Panc1 (cell line): ENCODE data around the gene RETREG3. TPM values are rescaled to one million over a fixed set of nuclear protein-coding genes. Genes with fewer than 3 reads are reported as not detected.
A peak's percentile ranks its signal among the peaks of the same experiment; 100 is the strongest.

Source experiments
- ATAC-seq: fragments of 200-7000 bp; cut with Tn5 transposase; 2 replicates; pipeline ENCODE4 v1.9.1; 2020; ENCODE audit warnings: mild to moderate bottlenecking, moderate library complexity
- BruUV-seq: library from RNA; stranded (reverse); fragments of 400-500 nt; replicated peaks from 2 replicates; lab custom pipeline; 2021; lab: Mats Ljungman, UMichigan
- CTCF ChIA-PET: fragments of 300-600 bp; sonication (Branson Sonifier 250); formaldehyde crosslinking; loops from one replicate; lab custom pipeline; 2022; ENCODE audit warnings: antibody characterized with exemption; lab: Charles Lee
- POLR2A ChIA-PET: fragments of 300-600 bp; sonication (Branson Sonifier 250); formaldehyde crosslinking; loops from one replicate; lab custom pipeline; 2022; ENCODE audit warnings: antibody characterized with exemption; lab: Charles Lee
- DNase-seq: peaks from one replicate; pipeline ENCODE4 v3.0.0-alpha.2; 2010; ENCODE audit warnings: low read depth, low spot score
- H3K27ac ChIP-seq: 2 replicates; pipeline ENCODE4 v1.5.1; 2011; ENCODE audit warnings: mild to moderate bottlenecking, low read length, inconsistent platforms
- H3K27me3 ChIP-seq: fragments of 200-500 bp; sonication (Bioruptor generic); 2 replicates; pipeline ENCODE4 v1.6.0; 2014; ENCODE audit warnings: low read length, inconsistent platforms; ENCODE audit not compliant: control insufficient read depth, insufficient read depth
- H3K36me3 ChIP-seq: fragments of 200-500 bp; sonication (Bioruptor generic); 2 replicates; pipeline ENCODE4 v1.5.1; 2014; ENCODE audit warnings: inconsistent platforms, mild to moderate bottlenecking, low read length, moderate library complexity; ENCODE audit not compliant: control insufficient read depth, insufficient read depth
- H3K4me1 ChIP-seq: 2 replicates; pipeline ENCODE4 v1.5.1; 2011; ENCODE audit warnings: inconsistent platforms, mild to moderate bottlenecking, low read length, moderate library complexity; ENCODE audit not compliant: control insufficient read depth, insufficient read depth
- H3K4me3 ChIP-seq, 2 experiments: 2 replicates each; pipeline ENCODE4 v1.5.1; 2011 to 2012; ENCODE audit warnings: low read depth in 2 of 2, low read length in 2 of 2, mild to moderate bottlenecking in 2 of 2, inconsistent platforms in 1 of 2, moderate library complexity in 1 of 2
- H3K9me3 ChIP-seq: fragments of 200-500 bp; sonication (Bioruptor generic); 2 replicates; pipeline ENCODE4 v1.5.1; 2014; ENCODE audit warnings: low read depth, mild to moderate bottlenecking, inconsistent platforms, low read length, moderate library complexity; ENCODE audit not compliant: control insufficient read depth, insufficient read depth
- POLR2AphosphoS5 ChIP-seq: IDR thresholded peaks from 2 replicates; pipeline ENCODE4 v1.6.1; 2012; ENCODE audit warnings: mild to moderate bottlenecking, low read depth, low read length, moderate library complexity
- SIN3A ChIP-seq: IDR thresholded peaks from 2 replicates; pipeline ENCODE4 v1.6.1; 2012; ENCODE audit warnings: low read depth, mild to moderate bottlenecking, low read length, moderate library complexity, borderline replicate concordance; ENCODE audit not compliant: insufficient read depth
- TCF7L2 ChIP-seq: IDR thresholded peaks from 2 replicates; pipeline ENCODE4 v1.6.1; 2011; ENCODE audit warnings: mild to moderate bottlenecking, low read depth, low read length, inconsistent platforms
- in situ Hi-C: cut with HindIII; loops from 2 replicates; pipeline ENCODE4 v1.10.0; 2016; ENCODE audit warnings: low sequenced_read_pairs, low pct_unique_long_range_greater_than_20kb
- intact Hi-C: fragments of 100-400 bp; cut with micrococcal nuclease; formaldehyde crosslinking; loops from one replicate; pipeline ENCODE4 v1.10.0; 2022; ENCODE audit not compliant: unreplicated experiment
- total RNA-seq: library from RNA; stranded (reverse); gene quantifications from one replicate; pipeline ENCODE4 v1.2.1, GENCODE V29; 2021; ENCODE audit not compliant: unreplicated experiment
- TF ChIP-seq, protein P1 (sequence below): fragments of 450-650 bp; IDR thresholded peaks from 2 replicates; pipeline ENCODE4 v1.5.1; 2017; ENCODE audit warnings: mild to moderate bottlenecking
- TF ChIP-seq, protein P2 (sequence below), 2 experiments: IDR thresholded peaks; 2 replicates each; pipeline ENCODE4 v1.6.1; 2011 to 2012; ENCODE audit warnings: low read depth in 2 of 2, control low read depth in 1 of 2, low read length in 1 of 2, mild to moderate bottlenecking in 1 of 2, moderate library complexity in 1 of 2; ENCODE audit not compliant: insufficient read depth in 1 of 2

RETREG3 gene
- total RNA-seq, 1 experiment from 2014 or later = 42.3 TPM

DNA sequence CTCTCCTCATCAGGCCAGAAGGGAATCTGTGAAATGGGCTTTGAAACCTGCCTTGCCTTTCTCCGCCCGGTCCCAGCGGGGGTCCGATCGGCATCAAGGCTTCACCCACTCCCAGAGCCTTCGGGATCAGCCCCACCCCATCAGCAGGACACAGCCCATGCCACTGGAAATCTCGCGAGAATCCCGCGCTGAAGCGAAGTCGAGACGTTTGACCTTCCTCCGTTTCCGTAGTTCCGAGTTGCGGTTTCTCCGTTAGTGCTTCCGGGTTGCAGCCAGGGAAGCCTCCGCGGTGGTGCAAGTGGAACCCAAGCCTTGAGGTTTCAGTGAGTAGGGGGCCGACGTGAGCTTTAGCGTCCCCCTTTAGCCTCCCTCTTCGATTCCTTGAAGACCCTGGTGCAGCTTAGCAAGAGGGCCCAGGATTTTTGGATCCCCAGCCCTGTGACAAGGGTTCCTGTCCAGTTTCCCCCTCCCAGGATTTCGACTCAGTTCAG, 47.2 kb downstream of the RETREG3 start, which contains the start of gene COASY:
Gene COASY, plus strand, starts transcription at position 252 of the 491 bp plus-strand sequence. CDS start 475 bp downstream, outside the sequence.
- TF ChIP-seq, protein P1, sequence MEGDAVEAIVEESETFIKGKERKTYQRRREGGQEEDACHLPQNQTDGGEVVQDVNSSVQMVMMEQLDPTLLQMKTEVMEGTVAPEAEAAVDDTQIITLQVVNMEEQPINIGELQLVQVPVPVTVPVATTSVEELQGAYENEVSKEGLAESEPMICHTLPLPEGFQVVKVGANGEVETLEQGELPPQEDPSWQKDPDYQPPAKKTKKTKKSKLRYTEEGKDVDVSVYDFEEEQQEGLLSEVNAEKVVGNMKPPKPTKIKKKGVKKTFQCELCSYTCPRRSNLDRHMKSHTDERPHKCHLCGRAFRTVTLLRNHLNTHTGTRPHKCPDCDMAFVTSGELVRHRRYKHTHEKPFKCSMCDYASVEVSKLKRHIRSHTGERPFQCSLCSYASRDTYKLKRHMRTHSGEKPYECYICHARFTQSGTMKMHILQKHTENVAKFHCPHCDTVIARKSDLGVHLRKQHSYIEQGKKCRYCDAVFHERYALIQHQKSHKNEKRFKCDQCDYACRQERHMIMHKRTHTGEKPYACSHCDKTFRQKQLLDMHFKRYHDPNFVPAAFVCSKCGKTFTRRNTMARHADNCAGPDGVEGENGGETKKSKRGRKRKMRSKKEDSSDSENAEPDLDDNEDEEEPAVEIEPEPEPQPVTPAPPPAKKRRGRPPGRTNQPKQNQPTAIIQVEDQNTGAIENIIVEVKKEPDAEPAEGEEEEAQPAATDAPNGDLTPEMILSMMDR = no peak
- TF ChIP-seq SIN3A = peak; percentile 83; the same call in 1 of the 2 replicates
- TF ChIP-seq, protein P2, sequence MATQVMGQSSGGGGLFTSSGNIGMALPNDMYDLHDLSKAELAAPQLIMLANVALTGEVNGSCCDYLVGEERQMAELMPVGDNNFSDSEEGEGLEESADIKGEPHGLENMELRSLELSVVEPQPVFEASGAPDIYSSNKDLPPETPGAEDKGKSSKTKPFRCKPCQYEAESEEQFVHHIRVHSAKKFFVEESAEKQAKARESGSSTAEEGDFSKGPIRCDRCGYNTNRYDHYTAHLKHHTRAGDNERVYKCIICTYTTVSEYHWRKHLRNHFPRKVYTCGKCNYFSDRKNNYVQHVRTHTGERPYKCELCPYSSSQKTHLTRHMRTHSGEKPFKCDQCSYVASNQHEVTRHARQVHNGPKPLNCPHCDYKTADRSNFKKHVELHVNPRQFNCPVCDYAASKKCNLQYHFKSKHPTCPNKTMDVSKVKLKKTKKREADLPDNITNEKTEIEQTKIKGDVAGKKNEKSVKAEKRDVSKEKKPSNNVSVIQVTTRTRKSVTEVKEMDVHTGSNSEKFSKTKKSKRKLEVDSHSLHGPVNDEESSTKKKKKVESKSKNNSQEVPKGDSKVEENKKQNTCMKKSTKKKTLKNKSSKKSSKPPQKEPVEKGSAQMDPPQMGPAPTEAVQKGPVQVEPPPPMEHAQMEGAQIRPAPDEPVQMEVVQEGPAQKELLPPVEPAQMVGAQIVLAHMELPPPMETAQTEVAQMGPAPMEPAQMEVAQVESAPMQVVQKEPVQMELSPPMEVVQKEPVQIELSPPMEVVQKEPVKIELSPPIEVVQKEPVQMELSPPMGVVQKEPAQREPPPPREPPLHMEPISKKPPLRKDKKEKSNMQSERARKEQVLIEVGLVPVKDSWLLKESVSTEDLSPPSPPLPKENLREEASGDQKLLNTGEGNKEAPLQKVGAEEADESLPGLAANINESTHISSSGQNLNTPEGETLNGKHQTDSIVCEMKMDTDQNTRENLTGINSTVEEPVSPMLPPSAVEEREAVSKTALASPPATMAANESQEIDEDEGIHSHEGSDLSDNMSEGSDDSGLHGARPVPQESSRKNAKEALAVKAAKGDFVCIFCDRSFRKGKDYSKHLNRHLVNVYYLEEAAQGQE (IDR thresholded peaks at IDR 0.05; ENCODE audit: insufficient read depth in 1 of 2, low read depth in 2 of 2, low read length in 1 of 2) = no peak
- peak; percentile 86 for TF ChIP-seq POLR2AphosphoS5
- H3K4me3 ChIP-seq = peak within 1 kb of the TSS; percentile 87 to 88
- intact Hi-C loops = no loop called here
- H3K36me3 ChIP-seq = peaks cover 7% of the 10 kb centered on the region
- DNase-seq (peak; percentile 86), ATAC-seq (peak; percentile 81)
- peaks cover 25% of the 10 kb centered on the region for H3K4me1 ChIP-seq
- peak within 1 kb of the TSS; percentile 89 for H3K27ac ChIP-seq
- H3K9me3 ChIP-seq = no peaks in the 10 kb centered on the region
- CTCF ChIA-PET = no interaction called here
- no peaks in the 10 kb centered on the region for H3K27me3 ChIP-seq
- POLR2A ChIA-PET = no interaction called here
- no TSS peak for BruUV-seq
- in situ Hi-C loops = no loop called here

DNA sequence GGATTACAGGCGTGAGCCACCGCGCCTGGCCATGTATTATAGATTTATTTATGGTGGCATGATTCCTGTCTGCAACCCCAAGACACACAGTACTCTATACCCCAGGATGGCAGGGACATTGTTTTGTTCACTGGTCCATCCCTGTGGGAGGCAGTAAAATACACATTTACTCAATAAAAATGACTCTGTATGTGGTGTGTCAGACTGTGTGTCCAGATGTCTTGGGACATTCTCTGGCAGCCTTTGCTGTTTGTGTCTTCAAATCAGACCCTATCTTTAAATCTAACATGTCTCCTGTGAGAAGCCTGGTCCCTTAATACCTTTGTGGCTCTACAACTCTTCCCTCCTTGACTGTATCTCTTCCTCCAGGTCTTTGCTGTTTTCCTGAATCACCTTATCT, 48.9 kb downstream of the RETREG3 start:
- in situ Hi-C loops = no loop called here
- POLR2A ChIA-PET = no interaction called here
- no TSS peak for BruUV-seq

More for the DNA sequence above, 48.9 kb downstream of the RETREG3 start:
- DNase-seq (no peak), ATAC-seq (no peak)
- no peak overlapping the region for H3K27ac ChIP-seq
- intact Hi-C loops = no loop called here
- H3K4me3 ChIP-seq = no peak overlapping the region
- peaks cover 7% of the 10 kb centered on the region for H3K36me3 ChIP-seq
- H3K4me1 ChIP-seq = peaks cover 23% of the 10 kb centered on the region
- CTCF ChIA-PET = no interaction called here
- TF ChIP-seq, protein P1 = no peak
- TF ChIP-seq TCF7L2 (no peak), POLR2AphosphoS5 (no peak), SIN3A (no peak)
- TF ChIP-seq, protein P2 (IDR thresholded peaks at IDR 0.05; ENCODE audit: insufficient read depth in 1 of 2, low read depth in 2 of 2, low read length in 1 of 2) = no peak
- no peaks in the 10 kb centered on the region for H3K9me3 ChIP-seq
- no peaks in the 10 kb centered on the region for H3K27me3 ChIP-seq
